H1 (cell line): ENCODE results near the gene SLC44A1. TPM values are rescaled to one million over a fixed set of nuclear protein-coding genes. Genes with fewer than 3 reads are reported as not detected.
A peak's percentile ranks its signal among the peaks of the same experiment; 100 is the strongest.

Source experiments
- CTCF ChIA-PET: fragments of 300-600 bp; sonication (Branson Sonifier 250); formaldehyde crosslinking; loops from one replicate; lab custom pipeline; 2021; ENCODE audit not compliant: partially characterized antibody; lab: Charles Lee
- POLR2A ChIA-PET: fragments of 300-600 bp; sonication (Branson Sonifier 250); formaldehyde crosslinking; loops from one replicate; lab custom pipeline; 2021; ENCODE audit warnings: inconsistent platforms; ENCODE audit not compliant: partially characterized antibody; lab: Charles Lee
- DNase-seq, 2 experiments: peaks; one replicate each; pipeline versions ENCODE4 v3.0.0 to v3.0.0-alpha.2; 2010 to 2022; ENCODE audit warnings: low spot score in 2 of 2, low read depth in 1 of 2, mixed read lengths in 1 of 2
- FAIRE-seq: peaks from 2 replicates; lab custom pipeline; 2011; peaks lifted over from hg19 to GRCh38; lab: Jason Lieb, UNC
- H2AFZ ChIP-seq: 2 replicates; pipeline ENCODE4 v1.8.1; 2012; ENCODE audit warnings: low read length, inconsistent platforms
- H2AK5ac ChIP-seq: 2 replicates; pipeline ENCODE4 v1.6.1; 2013; ENCODE audit warnings: low read depth, low read length
- H2BK120ac ChIP-seq: replicated peaks from 2 replicates; pipeline ENCODE3; 2013; ENCODE audit warnings: low read depth, low read length, inconsistent platforms
- H2BK12ac ChIP-seq: 2 replicates; pipeline ENCODE4 v1.6.1; 2013; ENCODE audit warnings: low read depth, low read length
- H2BK15ac ChIP-seq: 2 replicates; pipeline ENCODE4 v1.6.1; 2013; ENCODE audit warnings: low read length
- H2BK20ac ChIP-seq: 2 replicates; pipeline ENCODE4 v1.6.1; 2013; ENCODE audit warnings: low read length
- H2BK5ac ChIP-seq: 2 replicates; pipeline ENCODE4 v1.6.1; 2013; ENCODE audit warnings: low read depth, low read length
- H3K14ac ChIP-seq: 2 replicates; pipeline ENCODE4 v1.6.1; 2013; ENCODE audit warnings: inconsistent platforms; ENCODE audit not compliant: insufficient read length
- H3K18ac ChIP-seq: 2 replicates; pipeline ENCODE4 v1.6.1; 2013; ENCODE audit warnings: low read length; ENCODE audit errors: extremely low read depth
- H3K23ac ChIP-seq: 2 replicates; pipeline ENCODE4 v1.6.1; 2013; ENCODE audit warnings: inconsistent platforms; ENCODE audit not compliant: insufficient read length
- H3K23me2 ChIP-seq: 2 replicates; pipeline ENCODE4 v1.6.1; 2013; ENCODE audit warnings: low read depth, low read length
- H3K27ac ChIP-seq: 2 replicates; pipeline ENCODE4 v1.6.1; 2011; ENCODE audit warnings: low read depth, low read length, inconsistent platforms
- H3K27me3 ChIP-seq, 4 experiments: replicated peaks in 1 of 4; 1 replicate in 1 of 4; 2 replicates in 3 of 4; pipeline versions ENCODE4 v1.6.1 to v1.8.1; 2011 to 2013; ENCODE audit warnings: low read length in 3 of 4, mild to moderate bottlenecking in 3 of 4, inconsistent platforms in 2 of 4, mixed read lengths in 2 of 4, moderate library complexity in 1 of 4; ENCODE audit not compliant: control insufficient read depth in 3 of 4, insufficient read depth in 3 of 4; ENCODE audit errors: extremely low read depth in 1 of 4
- H3K36me3 ChIP-seq, 4 experiments: 2 replicates each; pipeline versions ENCODE4 v1.6.1 to v1.8.1; 2011 to 2013; ENCODE audit warnings: mild to moderate bottlenecking in 4 of 4, low read length in 3 of 4, moderate library complexity in 2 of 4, control low read depth in 1 of 4, inconsistent platforms in 1 of 4; ENCODE audit not compliant: insufficient read depth in 4 of 4, control insufficient read depth in 2 of 4
- H3K4ac ChIP-seq: replicated peaks from 2 replicates; pipeline ENCODE3; 2013; ENCODE audit warnings: low read length, low read depth, mixed read lengths, inconsistent platforms; ENCODE audit not compliant: insufficient read length
- H3K4me1 ChIP-seq, 4 experiments: replicated peaks in 1 of 4; 1 replicate in 1 of 4; 2 replicates in 3 of 4; pipeline versions ENCODE4 v1.6.1 to v1.8.1; 2011 to 2013; ENCODE audit warnings: low read length in 3 of 4, inconsistent platforms in 2 of 4, mixed read lengths in 1 of 4; ENCODE audit not compliant: insufficient read depth in 4 of 4, control insufficient read depth in 3 of 4
- H3K4me2 ChIP-seq, 2 experiments: 2 replicates each; pipeline versions ENCODE4 v1.6.1 to v1.8.1; 2011 to 2013; ENCODE audit warnings: low read depth in 2 of 2, low read length in 2 of 2, control low read depth in 1 of 2, inconsistent platforms in 1 of 2, mild to moderate bottlenecking in 1 of 2; ENCODE audit not compliant: insufficient read depth in 1 of 2
- H3K4me3 ChIP-seq, 4 experiments: fragments of 200-600, 300-600 bp in 1 of 4; sonication (generic), shearing (Covaris generic), sonication (Bioruptor Twin) in 1 of 4; 2 replicates each; pipeline versions ENCODE4 v1.5.1 to v1.8.1; 2011 to 2016; ENCODE audit warnings: low read length in 4 of 4, low read depth in 3 of 4, control low read depth in 2 of 4, inconsistent platforms in 2 of 4, mild to moderate bottlenecking in 2 of 4, mixed read lengths in 1 of 4, moderate library complexity in 1 of 4; ENCODE audit not compliant: insufficient read depth in 2 of 4; ENCODE audit errors: extremely low read depth in 1 of 4
- H3K56ac ChIP-seq: replicated peaks from 2 replicates; pipeline ENCODE3; 2013; ENCODE audit warnings: low read depth, mild to moderate bottlenecking, mixed read lengths, low read length, inconsistent platforms; ENCODE audit not compliant: insufficient read length
- H3K79me1 ChIP-seq: 2 replicates; pipeline ENCODE4 v1.6.1; 2013; ENCODE audit warnings: low read depth, low read length, control low read depth
- H3K79me2 ChIP-seq, 2 experiments: 2 replicates each; pipeline versions ENCODE4 v1.6.1 to v1.8.1; 2012 to 2013; ENCODE audit warnings: low read length in 2 of 2, mild to moderate bottlenecking in 2 of 2, inconsistent platforms in 1 of 2; ENCODE audit not compliant: insufficient read depth in 2 of 2, control insufficient read depth in 1 of 2
- H3K9ac ChIP-seq, 4 experiments: replicated peaks in 1 of 4; 1 replicate in 1 of 4; 2 replicates in 3 of 4; pipeline versions ENCODE4 v1.6.1 to v1.8.1; 2011 to 2013; ENCODE audit warnings: low read depth in 3 of 4, low read length in 3 of 4, control low read depth in 2 of 4, mild to moderate bottlenecking in 2 of 4, moderate library complexity in 2 of 4, inconsistent platforms in 1 of 4; ENCODE audit errors: extremely low read depth in 1 of 4
- H3K9me3 ChIP-seq, 2 experiments: 2 replicates each; pipeline versions ENCODE4 v1.6.1 to v1.8.1; 2012 to 2013; ENCODE audit warnings: mild to moderate bottlenecking in 2 of 2, moderate library complexity in 2 of 2, control low read depth in 1 of 2, inconsistent platforms in 1 of 2, low read depth in 1 of 2, low read length in 1 of 2, mixed read lengths in 1 of 2; ENCODE audit not compliant: insufficient read depth in 2 of 2
- H4K20me1 ChIP-seq, 2 experiments: replicated peaks in 1 of 2; 2 replicates each; pipeline versions ENCODE3 to v1.8.1; 2011 to 2013; ENCODE audit warnings: inconsistent platforms in 2 of 2, low read length in 2 of 2, mild to moderate bottlenecking in 1 of 2; ENCODE audit not compliant: insufficient read depth in 2 of 2, control insufficient read depth in 1 of 2
- H4K5ac ChIP-seq: 2 replicates; pipeline ENCODE4 v1.6.1; 2013; ENCODE audit warnings: low read length, low read depth, mixed read lengths, inconsistent platforms; ENCODE audit not compliant: insufficient read length
- H4K8ac ChIP-seq: 2 replicates; pipeline ENCODE4 v1.8.0; 2013; ENCODE audit warnings: mild to moderate bottlenecking, moderate library complexity, low read length, inconsistent platforms; ENCODE audit not compliant: insufficient read depth; ENCODE audit errors: extremely low read depth
- H4K91ac ChIP-seq: replicated peaks from 2 replicates; pipeline ENCODE3; 2013; ENCODE audit warnings: low read length, mixed read lengths, inconsistent platforms; ENCODE audit not compliant: insufficient read length
- CHD1 ChIP-seq: IDR thresholded peaks from 2 replicates; pipeline ENCODE4 v1.6.1; 2012; ENCODE audit warnings: low read depth, low read length, improper control_type of control experiment
- EGR1 ChIP-seq: IDR thresholded peaks from 2 replicates; pipeline ENCODE4 v1.6.1; 2011; ENCODE audit warnings: low read depth, low read length, borderline replicate concordance
- GTF2F1 ChIP-seq: IDR thresholded peaks from 2 replicates; pipeline ENCODE4 v1.6.1; 2012; ENCODE audit warnings: low read depth, low read length, improper control_type of control experiment, borderline replicate concordance
- HDAC2 ChIP-seq, 2 experiments: fragments of 300-600 bp in 1 of 2; sonication (generic) in 1 of 2; IDR thresholded peaks; 2 replicates each; pipeline ENCODE4 v1.6.1; 2011 to 2012; ENCODE audit warnings: low read depth in 2 of 2, low read length in 2 of 2, mild to moderate bottlenecking in 2 of 2, moderate library complexity in 2 of 2, borderline replicate concordance in 1 of 2, inconsistent platforms in 1 of 2
- JUN ChIP-seq: IDR thresholded peaks from 2 replicates; pipeline ENCODE4 v1.6.1; 2011; ENCODE audit warnings: low read depth, mild to moderate bottlenecking, improper control_type of control experiment, low read length
- PHF8 ChIP-seq: fragments of 200-600 bp; sonication (generic); conservative IDR thresholded peaks from 2 replicates; pipeline ENCODE4 v1.7.1; 2012; ENCODE audit warnings: low read depth, mild to moderate bottlenecking, inconsistent platforms, low read length, moderate library complexity
- SIN3A ChIP-seq, 2 experiments: IDR thresholded peaks in 1 of 2; conservative IDR thresholded peaks in 1 of 2; 2 replicates each; pipeline ENCODE4 v1.6.1; 2011 to 2012; ENCODE audit warnings: low read length in 2 of 2, improper control_type of control experiment in 1 of 2, low read depth in 1 of 2, mild to moderate bottlenecking in 1 of 2
- WGBS, 2 experiments: shearing (Covaris generic) in 1 of 2; methylation state at CpG; one replicate each; pipeline versions ENCODE4 v1.1.6 to v1.1.7; 2013 to 2015; ENCODE audit warnings: low lambda C conversion rate in 2 of 2, mixed read lengths in 2 of 2, inconsistent platforms in 1 of 2, low coverage in 1 of 2, missing lambda C conversion rate in 1 of 2; ENCODE audit not compliant: insufficient replicate concordance in 2 of 2, insufficient coverage in 1 of 2, insufficient read length in 1 of 2; ENCODE audit errors: extremely low coverage in 1 of 2, missing lambda C conversion rate in 1 of 2; 5-methylcytosine and 5-hydroxymethylcytosine counted together
- long read RNA-seq, 2 experiments: library from RNA in 1 of 2; library from capped mRNA in 1 of 2; stranded (forward); transcript quantifications; one replicate each; pipeline ENCODE4 v2.0.0, GENCODE V29; 2021; ENCODE audit warnings: inconsistent platforms in 1 of 2
- polyA minus RNA-seq, 3 experiments: library from RNA; depleted of rRNA, polyadenylated mRNA; stranded (reverse); fragments of >200 nt; gene quantifications; 1 replicate in 2 of 3; 2 replicates in 1 of 3; pipeline ENCODE4 v1.2.3, GENCODE V29; 2011
- polyA plus RNA-seq, 7 experiments: library from polyadenylated mRNA; depleted of rRNA in 3 of 7; stranded (reverse) in 5 of 7; unstranded in 2 of 7; fragments of >200 nt in 5 of 7; fragments of 200-250 nt in 2 of 7; gene quantifications; 1 replicate in 5 of 7; 2 replicates in 1 of 7; 4 replicates in 1 of 7; pipeline versions ENCODE4 v1.2.1 to v1.2.3, GENCODE V29; 2011 to 2013; ENCODE audit warnings: missing spikeins in 2 of 7, mixed read lengths in 2 of 7
- total RNA-seq: library from RNA; stranded (reverse); fragmentation: NEBNext Ultra II Directional; extraction: Animal tissue kit (Norgen Biotek cat#: 25700); gene quantifications from 2 replicates; pipeline ENCODE4 v1.2.1, GENCODE V29; 2021

Gene SLC44A1
- 68.1 and 71.2 TPM in 2 replicates for total RNA-seq
- 22.9 and 30.5 TPM in 2 replicates for polyA plus RNA-seq (2011; rRNA removed)
- polyA plus RNA-seq (2011; cell fraction: cytosol; rRNA removed) = 27.8 TPM
- 17.0 TPM for polyA plus RNA-seq (2011; cell fraction: nucleus; rRNA removed)
- polyA plus RNA-seq (2012, experiment 1 of 2) = 30.5 to 48.6 TPM (median 44.6 TPM) in 4 replicates
- 2.8 TPM for polyA plus RNA-seq (2012, experiment 2 of 2)
- 30.1 TPM for polyA plus RNA-seq (2013, experiment 1 of 2)
- 35.0 TPM for polyA plus RNA-seq (2013, experiment 2 of 2)
- polyA minus RNA-seq (2011; rRNA and poly(A)+ RNA removed) = 142 and 183 TPM in 2 replicates
- 52.5 TPM for polyA minus RNA-seq (2011; cell fraction: cytosol; rRNA and poly(A)+ RNA removed)
- polyA minus RNA-seq (2011; cell fraction: nucleus; rRNA and poly(A)+ RNA removed) = 58.5 TPM
- long read RNA-seq, experiment 1, full-length matches to known transcripts = 18 of 129 reads
- long read RNA-seq, experiment 1, partial matches to known transcripts = 35 of 129 reads
- long read RNA-seq, experiment 1, other reads (novel, unspliced or antisense) = 76 of 129 reads
- long read RNA-seq, experiment 2, partial matches to known transcripts = 16 of 20 reads
- long read RNA-seq, experiment 2, other reads (novel, unspliced or antisense) = 4 of 20 reads

DNA sequence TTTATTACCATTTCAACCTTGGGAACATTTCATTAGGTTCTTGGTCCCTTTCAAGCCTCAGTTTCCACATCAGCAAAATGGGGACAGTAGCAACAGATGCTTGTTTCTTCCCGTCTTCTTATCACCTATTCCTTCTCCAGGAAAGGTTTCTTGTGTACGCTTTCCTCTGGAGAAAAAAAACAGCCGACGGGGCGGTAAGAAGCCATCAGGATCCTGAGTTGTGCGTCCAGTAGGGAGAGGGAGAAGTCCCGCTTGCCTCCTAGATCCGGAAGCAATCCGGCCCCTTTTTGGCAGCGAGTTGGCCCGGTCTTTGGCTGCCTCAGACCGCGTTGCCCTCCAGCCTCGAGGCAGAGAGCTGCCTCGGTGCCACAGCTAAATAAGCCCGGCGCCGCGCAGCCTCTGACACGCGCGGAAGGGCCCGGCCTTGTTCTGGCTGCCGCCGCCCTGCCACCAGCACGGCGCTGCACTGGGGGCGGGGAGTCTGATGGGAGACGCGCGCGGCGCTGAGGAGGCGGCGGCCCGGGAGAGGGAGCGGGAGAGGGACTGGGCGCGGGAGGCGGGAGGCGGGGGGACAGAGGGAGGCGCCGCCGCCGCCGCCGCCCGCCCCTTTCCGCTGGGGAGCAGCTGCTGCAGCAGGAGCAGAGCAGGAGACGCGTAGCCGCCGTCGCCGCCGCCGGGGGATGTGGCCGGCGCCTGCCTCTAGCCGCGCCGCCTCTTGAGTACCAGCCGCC is at the start of gene SLC44A1:
Gene SLC44A1, plus strand, starts transcription at position 649 of the 731 bp plus-strand sequence. CDS start 218 bp downstream, outside the sequence.
- FAIRE-seq (no peak), DNase-seq (peak; percentile 76 to 91)
- Histone ChIP-seq H4K20me1 (peaks cover 0 to 2% of the 10 kb centered on the region in 2 experiments), H3K79me1 (no peaks in the 10 kb centered on the region), H4K5ac (peak within 1 kb of the TSS; percentile 67), H3K79me2 (peaks cover 11 to 38% of the 10 kb centered on the region in 2 experiments; a peak in 3 of 4 replicates), H3K36me3 (no peaks in the 10 kb centered on the region), H3K23ac (no peak within 1 kb of the TSS), H3K9me3 (no peaks in the 10 kb centered on the region), H2BK15ac (no peak within 1 kb of the TSS), H3K14ac (no peak within 1 kb of the TSS), H3K18ac (no peak within 1 kb of the TSS), H3K4me1 (peaks cover 0 to 33% (median 15%) of the 10 kb centered on the region in 4 experiments; a peak in 6 of 7 replicates), H3K4ac (no peak within 1 kb of the TSS), H3K27me3 (no peaks in the 10 kb centered on the region), H3K9ac (peak within 1 kb of the TSS; percentile 68 to 96 (median 74)), H2BK120ac (no peak within 1 kb of the TSS), H2BK5ac (peak within 1 kb of the TSS; percentile 60; the same call in 1 of the 2 replicates), H4K91ac (peak within 1 kb of the TSS; percentile 5), H3K4me3 (peak within 1 kb of the TSS; percentile 70 to 84 (median 78)), H2BK20ac (no peak within 1 kb of the TSS), H2AFZ (0 out of 2 replicates have a peak within 1 kb of the TSS, but pooled peaks have one; percentile 47), H3K23me2 (peaks cover 5% of the 10 kb centered on the region; the same call in 1 of the 2 replicates), H3K27ac (peak within 1 kb of the TSS; percentile 89), H3K4me2 (peak within 1 kb of the TSS; percentile 63 to 72), H2BK12ac (no peak within 1 kb of the TSS), H2AK5ac (no peak within 1 kb of the TSS), H4K8ac (peak within 1 kb of the TSS; percentile 77), H3K56ac (peak within 1 kb of the TSS; percentile 33)
- WGBS, 2 experiments = 3% methylated on average over 28 of the region's 63 CpGs; no CpG with 5 or more reads in 1 of the 2 experiments
- CTCF ChIA-PET = interaction anchor here (0.5 to 3.0 kb wide), 24 partner anchors 10 to 391 kb away, joined by 3 to 17 read pairs (median 4); partner anchors contain the start of gene ABCA1
- POLR2A ChIA-PET = interaction anchor here (0.6 to 3.2 kb wide), 37 partner anchors 9 to 335 kb away, joined by 3 to 25 read pairs (median 3); partner anchors contain the start of gene ABCA1
- TF ChIP-seq GTF2F1 (no peak), PHF8 (no peak; the same call in 1 of the 2 replicates), EGR1 (no peak), SIN3A (conservative IDR thresholded peaks at IDR 0.05 in 1 of 2, IDR thresholded peaks at IDR 0.05 in 1 of 2; ENCODE audit: low read depth in 1 of 2, low read length in 2 of 2) (0 out of 4 replicates have a peak, but pooled peaks have one; percentile 30 to 47), JUN (peak; percentile 31; the same call in 1 of the 2 replicates), HDAC2 (IDR thresholded peaks at IDR 0.05; ENCODE audit: borderline replicate concordance in 1 of 2, low read depth in 2 of 2, low read length in 2 of 2) (peak; percentile 65 to 75; a peak in 2 of 4 replicates), CHD1 (no peak)
